GM19452 (cell line): ENCODE measurements around the gene DLG5.

Experiments used
- ATAC-seq: cut with Tn5 transposase; IDR thresholded peaks from one replicate; pipeline ENCODE4 v1.9.1; 2021; ENCODE audit not compliant: unreplicated experiment

Gene DLG5

DNA sequence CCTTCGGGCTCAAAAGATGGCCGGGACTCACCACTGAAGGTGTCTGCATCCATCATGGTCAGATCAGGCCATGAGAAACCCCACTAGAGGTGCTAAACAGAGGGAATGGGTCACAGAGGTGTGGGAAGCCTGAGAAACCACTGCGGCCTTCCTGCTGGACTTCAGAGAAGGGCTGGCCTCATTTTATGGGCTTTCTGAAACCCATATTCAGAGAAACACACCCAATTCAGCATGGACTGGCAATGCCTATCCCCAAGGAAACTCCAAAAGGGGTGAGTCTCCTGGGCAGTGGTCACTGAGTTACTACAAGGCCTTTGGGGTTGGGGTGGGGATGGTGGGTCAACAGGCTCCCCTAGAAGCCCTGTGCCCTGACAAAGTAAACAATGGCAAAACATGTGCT is 58.0 kb downstream of the DLG5 start:
- no peak for ATAC-seq

DNA sequence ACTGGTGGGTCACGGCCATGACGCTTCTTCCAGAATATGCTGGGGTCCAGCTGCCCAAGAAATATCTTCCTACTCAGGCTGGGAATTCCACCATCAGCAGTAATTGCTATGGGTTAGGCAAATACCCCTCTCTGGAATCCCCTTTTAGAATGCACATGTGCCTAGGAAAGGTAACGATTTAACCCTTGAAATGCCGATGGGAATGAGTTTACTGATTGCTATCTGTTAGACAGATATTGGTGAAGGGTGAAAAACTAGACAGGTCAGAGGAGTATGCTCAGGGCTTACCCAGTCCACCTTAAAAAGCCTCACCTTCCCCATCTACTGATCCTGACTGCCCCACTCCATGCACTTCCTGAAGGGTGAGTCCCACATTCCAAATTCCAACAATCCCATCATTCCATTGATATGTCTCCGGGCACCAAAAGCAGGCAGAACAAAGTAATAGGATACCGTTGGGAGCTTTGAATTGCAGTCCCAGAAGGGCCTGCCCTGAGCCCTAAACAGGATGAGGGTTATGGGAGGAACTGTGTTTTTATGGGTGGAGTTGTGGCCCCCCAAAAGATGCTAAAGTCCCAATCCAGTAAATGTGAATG is 59.3 kb downstream of the DLG5 start:
- ATAC-seq = no peak

- no peak for ATAC-seq
Observed at GRCh38 chr10:77866598-77866997, 60.0 kb downstream of the DLG5 start.

DNA sequence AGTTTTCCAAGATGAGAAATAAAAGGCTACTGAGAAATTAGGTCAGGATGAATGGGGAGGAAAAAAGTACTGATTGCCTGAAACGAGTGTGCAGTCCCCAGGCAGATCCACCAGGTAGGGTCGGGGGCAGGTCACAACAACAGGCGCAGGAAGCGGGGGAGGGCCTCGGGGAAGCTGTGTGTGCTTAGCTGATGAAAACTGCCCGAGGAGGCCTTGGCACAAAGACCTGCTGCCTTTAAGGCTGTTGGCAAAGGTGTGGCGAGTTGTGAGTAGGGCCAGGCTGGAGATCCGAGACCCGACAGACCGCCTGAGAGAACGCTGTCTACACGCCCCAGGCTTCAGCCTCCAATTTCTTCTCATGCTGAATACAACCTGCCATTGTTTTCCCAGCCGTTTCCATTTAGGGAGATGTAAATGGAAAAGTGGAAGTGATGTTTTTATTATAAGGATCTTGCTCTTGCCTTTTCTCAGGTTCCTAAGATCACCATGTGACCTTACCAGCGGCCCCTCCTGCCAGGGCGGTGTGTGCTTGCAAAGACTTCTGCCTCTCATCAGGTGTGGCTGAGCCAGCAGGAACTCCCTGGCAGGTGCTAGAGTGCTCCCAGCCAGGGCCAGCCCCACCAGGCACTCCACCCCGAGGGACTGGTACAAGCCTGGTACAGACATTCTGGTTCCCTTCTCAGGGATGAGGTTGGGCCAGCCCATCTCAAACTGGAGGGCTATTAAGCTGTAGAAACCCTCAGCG is 60.8 kb downstream of the DLG5 start:
- ATAC-seq = no peak

DNA sequence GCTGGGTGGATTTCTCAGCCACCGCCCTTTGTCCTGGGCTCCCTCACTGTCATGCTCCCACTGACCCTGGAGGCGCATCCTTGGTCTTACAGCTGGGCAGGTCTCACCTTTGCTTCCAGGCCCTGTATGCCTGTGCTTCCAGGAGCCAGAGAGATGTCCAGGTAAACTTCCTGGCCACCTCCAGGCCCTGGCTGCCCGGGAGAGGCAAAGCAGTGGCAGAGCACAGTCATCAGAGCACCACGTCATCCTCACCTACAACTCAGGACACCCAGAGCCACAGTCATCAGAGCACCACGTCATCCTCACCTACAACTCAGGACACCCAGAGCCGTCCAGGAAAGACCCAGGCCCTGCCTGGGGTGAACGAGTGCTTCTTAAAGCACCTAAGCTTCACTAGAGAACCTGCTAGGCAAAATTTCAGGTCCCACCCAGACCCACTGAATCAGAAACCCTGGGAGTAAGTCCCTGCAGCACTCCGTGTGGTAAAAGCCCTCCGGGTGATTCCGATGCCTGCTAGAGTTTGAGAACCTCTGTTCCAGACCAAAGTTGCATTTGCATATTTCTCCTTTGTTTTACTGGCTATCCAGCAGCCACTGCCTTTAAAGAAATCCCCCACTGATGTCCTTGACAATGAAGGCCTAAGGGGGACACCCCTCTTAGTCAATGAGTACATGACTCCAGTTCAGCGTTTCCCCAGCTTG is 62.3 kb downstream of the DLG5 start:
- no peak for ATAC-seq

GRCh38 chr10:77863446-77863845 is 63.1 kb downstream of the DLG5 start:
- ATAC-seq = no peak

DNA sequence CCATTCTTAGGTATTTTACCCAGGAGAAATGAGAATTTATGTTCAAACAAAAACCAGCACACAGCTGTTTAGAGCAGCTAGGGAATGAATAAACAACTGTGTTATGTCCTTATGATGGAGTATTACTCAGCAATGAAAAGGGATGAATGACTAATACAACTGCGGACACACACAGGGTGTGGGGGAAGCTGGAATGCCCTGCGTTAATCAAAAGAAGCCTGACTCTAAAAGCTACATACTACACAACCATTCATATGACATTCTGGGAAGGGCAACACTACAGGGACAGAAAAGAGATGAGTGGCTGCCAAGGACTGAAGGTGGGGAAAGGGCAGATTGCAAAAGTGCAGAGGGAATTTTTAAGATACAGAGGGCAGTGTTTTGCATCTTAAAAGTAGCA is 64.0 kb downstream of the DLG5 start:
- no peak for ATAC-seq

GRCh38 chr10:77861366-77861765 is 65.2 kb downstream of the DLG5 start:
- no peak for ATAC-seq

DNA sequence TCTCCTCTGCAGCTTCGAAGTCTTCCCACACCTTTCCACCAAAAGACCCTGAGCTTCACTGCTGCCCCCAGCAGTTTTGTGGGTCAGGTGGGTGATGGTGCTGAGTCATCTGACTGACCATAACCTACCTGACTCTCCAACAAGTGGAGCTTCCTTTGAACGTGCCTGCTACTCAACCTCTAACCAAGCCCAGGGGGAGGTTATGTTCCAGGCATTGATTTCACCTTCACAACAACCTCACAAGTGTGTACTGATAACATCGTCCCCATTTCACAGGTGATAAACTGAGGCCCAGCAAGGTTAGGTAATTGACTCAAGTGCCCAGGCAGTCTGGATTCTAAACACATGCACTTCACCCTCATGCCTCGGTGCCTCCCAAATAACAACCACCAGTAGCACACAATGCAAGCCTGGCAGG is 66.7 kb downstream of the DLG5 start:
- ATAC-seq = no peak

DNA sequence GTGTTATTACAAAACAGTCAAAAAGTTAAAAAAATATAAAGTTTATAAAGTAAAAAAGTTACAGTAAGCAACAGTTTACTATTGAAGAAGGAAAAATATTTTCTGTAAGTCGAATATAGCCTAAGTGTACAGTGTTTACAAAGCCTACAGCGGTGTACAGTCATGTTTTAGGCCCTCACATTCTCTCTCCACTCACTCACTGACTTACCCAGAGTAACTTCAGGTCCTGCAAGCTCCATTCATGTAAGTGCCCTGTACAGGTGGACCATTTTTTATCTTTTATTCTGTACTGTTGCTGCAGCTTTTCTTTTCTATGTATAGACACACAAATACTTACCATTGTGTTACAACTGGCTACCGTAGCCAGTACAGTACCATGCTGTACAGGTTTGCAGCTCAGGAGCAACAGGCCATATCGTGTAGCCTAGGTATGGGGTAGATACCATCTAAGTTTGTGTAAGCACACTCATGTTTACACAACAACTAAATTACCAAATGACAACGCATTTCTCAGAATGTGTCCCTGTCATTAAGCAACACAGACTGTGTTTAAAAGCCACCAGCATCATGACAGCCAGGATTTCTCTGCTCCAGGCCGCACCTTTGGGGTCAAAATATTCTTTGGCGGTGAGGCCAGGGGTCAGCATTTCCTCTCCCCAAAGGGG is 67.2 kb downstream of the DLG5 start:
- ATAC-seq = no peak

- ATAC-seq = no peak
Observed at GRCh38 chr10:77857272-77857671, 69.3 kb downstream of the DLG5 start.

DNA sequence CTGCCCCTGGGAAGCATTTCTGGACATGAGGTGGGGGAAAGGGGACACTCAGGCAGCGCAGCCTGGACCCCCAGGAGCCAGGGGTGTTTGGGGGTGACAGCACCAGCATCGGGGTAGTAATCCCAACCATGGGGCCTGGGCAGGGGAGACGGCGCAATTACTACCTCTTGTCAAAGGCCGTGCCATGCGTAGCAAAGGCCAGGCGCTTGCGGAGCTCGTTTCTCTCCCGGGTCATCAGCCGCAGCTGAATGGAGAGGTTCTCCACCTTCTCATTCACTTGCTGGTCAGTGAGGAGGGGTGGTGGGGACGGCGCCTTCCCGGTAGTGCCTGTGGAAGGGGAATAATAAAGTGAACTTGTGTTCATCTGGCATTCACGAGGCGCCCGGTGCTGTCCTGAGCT is 70.0 kb downstream of the DLG5 start:
- no peak for ATAC-seq

GRCh38 chr10:77855404-77856155 is 71.0 kb downstream of the DLG5 start:
- ATAC-seq = no peak

DNA sequence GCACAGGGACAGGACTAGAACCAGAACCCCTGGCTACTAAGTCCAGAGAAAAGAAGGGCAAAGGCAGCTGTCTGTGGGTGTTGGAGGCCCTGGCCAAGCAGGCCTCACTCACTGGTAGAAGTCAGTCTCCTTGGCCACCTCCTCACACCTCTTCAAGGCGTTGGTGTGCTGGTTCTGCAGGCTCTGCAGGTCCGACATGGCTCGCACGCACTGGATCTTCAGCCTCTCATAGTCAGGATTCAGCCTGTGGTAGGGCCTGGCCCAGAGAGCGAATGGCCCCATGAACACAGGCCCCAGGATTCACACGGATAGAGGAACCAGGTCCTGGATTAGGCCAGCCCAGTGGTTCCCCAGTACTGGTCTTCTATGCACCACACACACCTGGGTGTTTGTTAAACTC is 72.4 kb downstream of the DLG5 start:
- no peak for ATAC-seq

DNA sequence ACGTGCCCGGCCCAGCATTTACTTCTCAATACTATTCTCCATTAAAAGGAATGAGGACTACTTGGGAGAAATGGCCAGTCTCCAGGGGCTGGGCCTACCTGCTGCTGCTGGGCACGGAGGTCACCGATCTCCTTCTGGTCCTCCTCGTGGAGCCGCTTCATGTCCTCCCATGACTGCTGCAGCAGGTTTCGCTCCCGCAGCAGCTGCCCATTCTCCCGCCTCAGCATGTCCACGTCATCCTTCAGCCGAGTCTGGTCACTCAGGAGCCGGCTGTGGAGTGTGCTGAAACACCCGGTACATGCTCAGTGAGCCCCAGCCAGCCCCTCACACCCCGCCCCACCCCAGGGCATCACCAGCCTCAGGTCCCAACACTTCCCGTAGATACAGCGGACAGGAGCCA is 73.3 kb downstream of the DLG5 start:
- no peak for ATAC-seq

DNA sequence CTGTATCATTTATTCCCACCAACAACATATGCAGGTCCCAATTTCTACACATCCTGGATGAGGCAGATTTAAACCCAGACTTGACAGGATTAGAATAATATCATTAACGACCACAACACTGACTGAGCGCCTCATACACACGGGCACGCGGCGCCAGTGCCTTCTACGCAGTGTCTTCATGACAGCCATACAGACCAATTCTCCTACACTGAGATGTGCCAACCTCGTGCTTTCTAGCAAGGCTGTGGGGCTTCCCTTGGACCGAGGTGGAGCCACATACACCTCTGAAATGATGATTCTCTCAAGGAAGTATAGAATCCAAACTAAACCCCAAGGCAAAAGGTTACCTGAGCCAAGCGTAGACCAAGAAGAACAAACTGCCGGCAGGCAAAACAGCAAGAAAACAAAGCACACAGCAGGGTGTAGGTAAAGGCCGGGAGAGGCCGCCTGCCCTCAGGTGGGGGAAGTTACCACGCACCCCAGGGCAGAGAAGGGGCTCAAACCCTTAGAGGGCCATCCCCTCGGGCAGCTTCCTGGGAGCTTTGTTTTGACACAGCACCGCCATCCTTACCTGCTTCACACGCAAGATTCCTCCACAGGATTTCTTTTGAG is 75.8 kb downstream of the DLG5 start:
- ATAC-seq = no peak

DNA sequence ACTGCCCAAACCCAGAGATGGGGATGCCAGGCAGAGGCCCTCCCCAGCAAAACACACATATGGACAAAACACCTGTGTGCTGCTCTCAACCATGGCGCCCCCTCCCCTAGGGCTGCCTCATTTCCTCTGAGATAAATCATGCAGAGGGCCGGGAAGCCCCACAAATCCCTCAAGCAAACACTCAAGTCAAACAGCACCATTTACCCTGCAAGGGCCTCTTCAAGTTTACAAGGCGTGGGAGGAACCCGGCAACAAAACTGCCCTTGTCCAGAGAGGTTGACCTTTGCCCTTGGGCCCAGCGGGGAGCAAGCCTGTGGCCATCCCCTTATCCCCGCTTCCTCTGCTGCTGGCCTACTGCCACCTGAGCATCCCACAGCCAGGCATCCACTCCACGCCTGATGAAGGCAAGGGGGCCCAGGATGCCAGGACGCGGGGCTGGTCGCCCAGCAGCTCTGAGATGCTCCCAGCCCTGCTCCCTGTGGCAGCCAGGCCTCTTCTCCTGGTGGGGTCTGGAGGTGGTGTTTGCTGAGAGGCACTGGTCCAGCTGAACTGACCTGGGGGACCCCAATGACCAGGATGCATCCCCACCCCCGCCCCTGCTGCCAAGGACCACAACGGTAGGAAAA is 77.4 kb downstream of the DLG5 start:
- no peak for ATAC-seq

- peak; percentile 73 for ATAC-seq
Observed at GRCh38 chr10:77846718-77847311, 79.7 kb downstream of the DLG5 start.

GRCh38 chr10:77845451-77845850 is 81.1 kb downstream of the DLG5 start:
- ATAC-seq = no peak
